ENCODE results near the gene ZNF32. TPM values are rescaled to one million over a fixed set of nuclear protein-coding genes. Genes with fewer than 3 reads are reported as not detected.

Gene ZNF32
- total RNA-seq, 1 experiment from 2014 or later: 17.8 TPM

DNA sequence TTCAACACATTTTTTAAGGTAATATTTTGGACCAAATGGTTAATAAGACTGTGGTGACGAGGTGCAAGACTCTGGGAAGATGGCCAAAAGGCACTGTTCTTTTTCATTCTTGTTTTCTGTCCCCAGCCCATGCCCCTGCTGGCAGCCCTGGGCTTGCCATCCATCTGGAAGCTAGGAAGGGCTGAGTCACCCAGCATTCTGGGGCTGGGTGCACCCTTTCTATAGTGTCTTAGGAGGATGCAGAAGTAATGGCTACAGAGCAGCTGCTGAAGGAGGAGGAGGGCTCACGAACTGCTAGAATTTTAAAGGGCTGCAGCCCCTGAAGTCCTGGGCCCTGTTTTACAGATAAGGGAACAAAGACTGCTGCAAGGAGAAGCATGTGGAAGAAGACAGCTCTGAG is 42.8 kb upstream of the ZNF32 start:
- Mint-ChIP-seq H3K4me1 (ENCODE audit: low read depth, unreplicated experiment) (no peaks in the 10 kb centered on the region), H3K9me3 (ENCODE audit: low read depth, unreplicated experiment) (no peaks in the 10 kb centered on the region), H3K27ac (ENCODE audit: unreplicated experiment) (no peak overlapping the region), H3K4me3 (ENCODE audit: low read depth, unreplicated experiment) (no peak overlapping the region), H3K27me3 (ENCODE audit: unreplicated experiment) (peaks cover 28% of the 10 kb centered on the region), H3K36me3 (ENCODE audit: insufficient read depth, unreplicated experiment) (peaks cover 7% of the 10 kb centered on the region)
- TF ChIP-seq, protein P1, sequence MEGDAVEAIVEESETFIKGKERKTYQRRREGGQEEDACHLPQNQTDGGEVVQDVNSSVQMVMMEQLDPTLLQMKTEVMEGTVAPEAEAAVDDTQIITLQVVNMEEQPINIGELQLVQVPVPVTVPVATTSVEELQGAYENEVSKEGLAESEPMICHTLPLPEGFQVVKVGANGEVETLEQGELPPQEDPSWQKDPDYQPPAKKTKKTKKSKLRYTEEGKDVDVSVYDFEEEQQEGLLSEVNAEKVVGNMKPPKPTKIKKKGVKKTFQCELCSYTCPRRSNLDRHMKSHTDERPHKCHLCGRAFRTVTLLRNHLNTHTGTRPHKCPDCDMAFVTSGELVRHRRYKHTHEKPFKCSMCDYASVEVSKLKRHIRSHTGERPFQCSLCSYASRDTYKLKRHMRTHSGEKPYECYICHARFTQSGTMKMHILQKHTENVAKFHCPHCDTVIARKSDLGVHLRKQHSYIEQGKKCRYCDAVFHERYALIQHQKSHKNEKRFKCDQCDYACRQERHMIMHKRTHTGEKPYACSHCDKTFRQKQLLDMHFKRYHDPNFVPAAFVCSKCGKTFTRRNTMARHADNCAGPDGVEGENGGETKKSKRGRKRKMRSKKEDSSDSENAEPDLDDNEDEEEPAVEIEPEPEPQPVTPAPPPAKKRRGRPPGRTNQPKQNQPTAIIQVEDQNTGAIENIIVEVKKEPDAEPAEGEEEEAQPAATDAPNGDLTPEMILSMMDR (IDR thresholded peaks at IDR 0.05; ENCODE audit: unreplicated experiment): no peak
- intact Hi-C loops (cut with micrococcal nuclease; ENCODE audit: unreplicated experiment): no loop called here
- DNase-seq: no peak
- CTCF ChIA-PET: no interaction called here
- BruUV-seq (replicated peaks): no TSS peak

DNA sequence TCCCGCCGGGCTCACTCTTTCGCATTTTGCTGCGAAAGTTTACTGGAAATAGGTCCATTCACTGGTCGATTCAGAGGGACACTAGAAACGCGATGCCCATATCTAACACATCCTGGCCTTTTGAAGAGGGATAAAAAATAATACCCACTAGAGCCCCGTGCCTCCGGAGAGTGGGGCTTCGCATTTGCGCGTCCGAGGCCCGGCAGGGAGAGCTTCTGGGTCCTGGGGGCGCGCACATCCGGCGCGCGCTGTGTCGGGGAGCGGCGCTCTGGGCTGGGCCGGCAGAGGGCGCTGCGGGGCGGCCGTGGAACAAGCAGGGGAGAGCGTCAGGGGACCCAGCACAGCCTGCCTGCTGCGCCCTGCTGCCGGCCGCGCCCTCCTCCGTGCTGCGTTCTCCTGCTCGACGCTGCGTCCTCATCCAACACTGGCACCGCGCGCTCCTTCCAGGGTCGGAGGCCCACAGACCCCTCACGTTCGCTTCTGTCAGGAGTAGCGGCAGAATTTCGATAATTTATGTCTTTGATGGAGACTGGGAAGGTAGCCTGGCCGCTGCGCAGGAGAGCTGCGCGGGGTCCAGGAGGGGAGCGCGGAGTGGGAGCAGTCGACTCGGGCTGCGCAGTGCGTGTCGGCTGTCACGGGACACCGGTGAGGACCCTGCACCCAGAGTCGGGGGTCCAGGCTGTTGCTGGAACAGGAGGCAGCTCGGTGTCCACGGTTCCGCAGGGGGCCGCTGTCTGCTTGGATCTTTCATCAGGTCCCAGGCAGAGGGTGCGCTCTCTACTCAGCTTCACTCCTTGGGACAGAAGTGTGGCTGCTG is 41.5 kb upstream of the ZNF32 start:
- Mint-ChIP-seq H3K36me3 (ENCODE audit: insufficient read depth, unreplicated experiment) (peaks cover 7% of the 10 kb centered on the region), H3K27ac (ENCODE audit: unreplicated experiment) (no peak overlapping the region), H3K9me3 (ENCODE audit: low read depth, unreplicated experiment) (no peaks in the 10 kb centered on the region), H3K4me1 (ENCODE audit: low read depth, unreplicated experiment) (no peaks in the 10 kb centered on the region), H3K27me3 (ENCODE audit: unreplicated experiment) (peaks cover 34% of the 10 kb centered on the region), H3K4me3 (ENCODE audit: low read depth, unreplicated experiment) (peak overlapping the region; percentile 71)
- intact Hi-C loops (cut with micrococcal nuclease; ENCODE audit: unreplicated experiment): no loop called here
- peak; percentile 89 for DNase-seq
- TF ChIP-seq, protein P1 (IDR thresholded peaks at IDR 0.05; ENCODE audit: unreplicated experiment): peak; percentile 89
- CTCF ChIA-PET: interaction anchor here (1.5 kb wide), 1 partner anchor 696 kb away, joined by 5 read pairs; no protein-coding TSS in a partner anchor
- BruUV-seq (replicated peaks): no TSS peak

DNA sequence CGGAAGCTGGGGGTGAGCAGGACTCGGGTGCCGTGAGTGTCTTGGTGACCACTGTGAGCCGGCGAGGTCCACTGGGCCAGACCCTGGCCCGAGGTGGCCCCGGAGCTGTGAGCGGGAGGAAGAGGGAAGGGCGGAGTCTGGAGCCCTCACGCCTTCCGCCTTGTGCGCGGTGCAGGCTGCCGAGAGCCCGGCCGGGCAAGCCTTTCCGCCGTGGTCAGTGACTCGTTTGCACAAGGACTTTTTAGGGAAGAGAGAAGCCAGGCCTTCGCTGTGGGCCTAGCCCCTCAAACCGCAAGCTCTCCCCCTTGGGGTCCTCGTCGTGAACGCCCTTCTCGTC is 40.9 kb upstream of the ZNF32 start:
- peak; percentile 34 for DNase-seq

DNA sequence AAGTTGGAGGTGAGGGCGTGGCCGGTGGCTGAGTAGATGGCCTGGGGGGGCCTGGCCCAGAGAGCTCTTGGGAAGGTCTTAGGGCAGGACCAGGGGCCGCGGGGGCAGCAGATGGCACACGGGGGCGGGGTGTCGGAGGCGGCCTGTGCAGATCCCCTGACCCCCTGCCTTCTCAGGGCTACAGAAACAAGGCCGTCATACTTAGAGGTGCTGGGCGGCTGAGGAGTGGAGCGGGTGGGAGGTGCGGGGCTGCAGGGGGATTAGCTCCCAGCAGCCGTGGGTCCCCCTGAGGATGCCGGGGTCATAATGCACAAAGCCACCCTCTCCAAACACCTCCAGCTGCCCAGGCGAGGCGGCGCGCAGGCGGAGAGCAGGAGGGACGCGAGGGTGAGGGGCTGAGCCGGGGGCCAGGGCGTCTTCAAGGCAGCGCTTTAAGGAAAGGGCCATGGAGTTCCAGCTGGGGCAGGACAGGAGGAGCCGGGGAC is 40.4 kb upstream of the ZNF32 start:
- BruUV-seq (replicated peaks): no TSS peak
- intact Hi-C loops (cut with micrococcal nuclease; ENCODE audit: unreplicated experiment): no loop called here
- peaks cover 7% of the 10 kb centered on the region for H3K36me3 Mint-ChIP-seq (ENCODE audit: insufficient read depth, unreplicated experiment)
- peaks cover 34% of the 10 kb centered on the region for H3K27me3 Mint-ChIP-seq (ENCODE audit: unreplicated experiment)
- no peaks in the 10 kb centered on the region for H3K4me1 Mint-ChIP-seq (ENCODE audit: low read depth, unreplicated experiment)
- no peak for DNase-seq
- H3K9me3 Mint-ChIP-seq (ENCODE audit: low read depth, unreplicated experiment): no peaks in the 10 kb centered on the region
- CTCF ChIA-PET: no interaction called here
- TF ChIP-seq, protein P1 (IDR thresholded peaks at IDR 0.05; ENCODE audit: unreplicated experiment): no peak
- peak overlapping the region; percentile 71 for H3K4me3 Mint-ChIP-seq (ENCODE audit: low read depth, unreplicated experiment)
- H3K27ac Mint-ChIP-seq (ENCODE audit: unreplicated experiment): no peak overlapping the region

More for the DNA sequence above, 40.9 kb upstream of the ZNF32 start:
- Mint-ChIP-seq H3K4me1 (ENCODE audit: low read depth, unreplicated experiment) (no peaks in the 10 kb centered on the region), H3K36me3 (ENCODE audit: insufficient read depth, unreplicated experiment) (peaks cover 7% of the 10 kb centered on the region), H3K27me3 (ENCODE audit: unreplicated experiment) (peaks cover 34% of the 10 kb centered on the region), H3K4me3 (ENCODE audit: low read depth, unreplicated experiment) (peak overlapping the region; percentile 71), H3K9me3 (ENCODE audit: low read depth, unreplicated experiment) (no peaks in the 10 kb centered on the region), H3K27ac (ENCODE audit: unreplicated experiment) (no peak overlapping the region)
- TF ChIP-seq, protein P1 (IDR thresholded peaks at IDR 0.05; ENCODE audit: unreplicated experiment): no peak
- CTCF ChIA-PET: interaction anchor here (1.5 kb wide), 1 partner anchor 697 kb away, joined by 5 read pairs; no protein-coding TSS in a partner anchor
- no TSS peak for BruUV-seq (replicated peaks)
- intact Hi-C loops (cut with micrococcal nuclease; ENCODE audit: unreplicated experiment): no loop called here

Data from Calu3 (cell line).